Neuronal stem cell (in vitro differentiated cells): ENCODE measurements around the gene ARL13A.

ENCODE experiments used
- DNase-seq: peaks from one replicate; pipeline ENCODE4 v3.0.0-alpha.2; 2013; ENCODE audit warnings: low spot score
- H2AFZ ChIP-seq: one replicate; pipeline ENCODE4 v1.6.1; 2013; ENCODE audit warnings: mild to moderate bottlenecking, low read length, inconsistent platforms
- H2AK5ac ChIP-seq: 2 replicates; pipeline ENCODE4 v1.6.1; 2013; ENCODE audit warnings: low read depth, mild to moderate bottlenecking, inconsistent platforms, low read length, moderate library complexity, mixed read lengths
- H2BK120ac ChIP-seq: 2 replicates; pipeline ENCODE4 v1.6.1; 2013; ENCODE audit warnings: low read depth, mild to moderate bottlenecking, inconsistent platforms, low read length, moderate library complexity, mixed read lengths
- H2BK12ac ChIP-seq: one replicate; pipeline ENCODE4 v1.6.1; 2013; ENCODE audit warnings: low read length, inconsistent platforms
- H2BK15ac ChIP-seq: 2 replicates; pipeline ENCODE4 v1.6.1; 2013; ENCODE audit warnings: mild to moderate bottlenecking, low read length, inconsistent platforms, mixed read lengths
- H2BK5ac ChIP-seq: one replicate; pipeline ENCODE4 v1.6.1; 2013; ENCODE audit warnings: inconsistent platforms, mild to moderate bottlenecking, low read length, moderate library complexity
- H3K14ac ChIP-seq: one replicate; pipeline ENCODE4 v1.6.1; 2013; ENCODE audit warnings: low read length, inconsistent platforms
- H3K18ac ChIP-seq: 2 replicates; pipeline ENCODE4 v1.6.1; 2013; ENCODE audit warnings: low read length, inconsistent platforms
- H3K23ac ChIP-seq: 2 replicates; pipeline ENCODE4 v1.6.1; 2013; ENCODE audit warnings: low read depth, mild to moderate bottlenecking, mixed read lengths, low read length, inconsistent platforms; ENCODE audit not compliant: poor library complexity
- H3K27ac ChIP-seq: replicated peaks from 3 replicates; pipeline ENCODE4 v1.5.1; 2013; ENCODE audit warnings: low read length, inconsistent platforms
- H3K27me3 ChIP-seq, 3 experiments: 2 replicates each; pipeline ENCODE4 v1.6.1; 2013; ENCODE audit warnings: low read length in 3 of 3, mild to moderate bottlenecking in 2 of 3, inconsistent platforms in 1 of 3, low read depth in 1 of 3, mixed read lengths in 1 of 3, moderate library complexity in 1 of 3; ENCODE audit not compliant: control insufficient read depth in 3 of 3, insufficient read depth in 3 of 3
- H3K36me3 ChIP-seq, 2 donors: replicated peaks in 1 of 2; 2 replicates each; pipeline ENCODE4 v1.6.1; 2013; ENCODE audit warnings: low read length in 2 of 2; ENCODE audit not compliant: control insufficient read depth in 2 of 2, insufficient read depth in 2 of 2
- H3K4ac ChIP-seq: 2 replicates; pipeline ENCODE4 v1.6.1; 2013; ENCODE audit warnings: inconsistent platforms, mild to moderate bottlenecking, low read length, moderate library complexity
- H3K4me1 ChIP-seq, 2 donors: 1 replicate in 1 of 2; 2 replicates in 1 of 2; pipeline ENCODE4 v1.6.1; 2013; ENCODE audit warnings: low read length in 2 of 2, low read depth in 1 of 2; ENCODE audit not compliant: control insufficient read depth in 2 of 2, insufficient read depth in 1 of 2
- H3K4me2 ChIP-seq: one replicate; pipeline ENCODE4 v1.6.1; 2013; ENCODE audit warnings: mild to moderate bottlenecking, low read length, inconsistent platforms; ENCODE audit not compliant: insufficient read depth, poor library complexity, severe bottlenecking
- H3K4me3 ChIP-seq, 2 donors: 2 replicates each; pipeline ENCODE4 v1.5.1; 2013; ENCODE audit warnings: low read length in 2 of 2, mild to moderate bottlenecking in 2 of 2, inconsistent platforms in 1 of 2, moderate library complexity in 1 of 2
- H3K79me1 ChIP-seq: one replicate; pipeline ENCODE4 v1.6.1; 2013; ENCODE audit warnings: low read depth, mild to moderate bottlenecking, inconsistent platforms, low read length, moderate library complexity
- H3K9ac ChIP-seq: one replicate; pipeline ENCODE4 v1.6.1; 2013; ENCODE audit warnings: mild to moderate bottlenecking, low read depth, low read length, inconsistent platforms; ENCODE audit not compliant: poor library complexity
- H3K9me3 ChIP-seq, 2 donors: replicated peaks in 1 of 2; 2 replicates each; pipeline versions ENCODE3 to v1.6.1; 2013; ENCODE audit warnings: low read length in 2 of 2, mild to moderate bottlenecking in 2 of 2, inconsistent platforms in 1 of 2, low read depth in 1 of 2, mixed read lengths in 1 of 2, moderate library complexity in 1 of 2; ENCODE audit not compliant: control insufficient read depth in 2 of 2, insufficient read depth in 1 of 2
- H4K8ac ChIP-seq: one replicate; pipeline ENCODE4 v1.6.1; 2013; ENCODE audit warnings: low read depth, mild to moderate bottlenecking, inconsistent platforms, low read length, moderate library complexity
- H4K91ac ChIP-seq: one replicate; pipeline ENCODE4 v1.6.1; 2013; ENCODE audit warnings: low read length, low read depth, mild to moderate bottlenecking, inconsistent platforms; ENCODE audit not compliant: poor library complexity
- WGBS, 2 donors: extraction: QIAGEN DNeasy Blood & Tissue Kit; methylation state at CpG; one replicate each; pipeline ENCODE4 v1.1.7; 2013; ENCODE audit warnings: missing lambda C conversion rate in 2 of 2, mixed read lengths in 1 of 2; ENCODE audit not compliant: insufficient read length in 2 of 2, insufficient replicate concordance in 1 of 2; ENCODE audit errors: extremely low coverage in 2 of 2; 5-methylcytosine and 5-hydroxymethylcytosine counted together

Gene ARL13A

GRCh38 chrX:100944601-100945000 is 24.9 kb upstream of the ARL13A start:
- H2BK12ac ChIP-seq, result no peak overlapping the region
- no peak overlapping the region for H2BK5ac ChIP-seq
- no peak overlapping the region for H3K4me3 ChIP-seq
- H2BK120ac ChIP-seq, result no peak overlapping the region
- H3K23ac ChIP-seq, result no peak overlapping the region
- no peaks in the 10 kb centered on the region for H3K36me3 ChIP-seq
- no peak overlapping the region for H3K27ac ChIP-seq
- H3K27me3 ChIP-seq, result peaks cover 0 to 6% (median 0%) of the 10 kb centered on the region in 3 experiments
- no peak overlapping the region for H3K4ac ChIP-seq
- H3K79me1 ChIP-seq, result no peaks in the 10 kb centered on the region
- no peak overlapping the region for H3K14ac ChIP-seq
- no CpG with 5 or more reads among the region's 3 CpGs for WGBS, 2 donors
- H3K18ac ChIP-seq, result no peak overlapping the region
- peaks cover 0 to 4% of the 10 kb centered on the region in 2 donors for H3K4me1 ChIP-seq
- H4K8ac ChIP-seq, result no peak overlapping the region
- H3K4me2 ChIP-seq, result no peak overlapping the region
- no peak overlapping the region for H3K9ac ChIP-seq
- no peak overlapping the region for H2AFZ ChIP-seq
- no peak overlapping the region for H2AK5ac ChIP-seq
- no peak overlapping the region for H2BK15ac ChIP-seq
- no peak overlapping the region for H4K91ac ChIP-seq
- DNase-seq, result no peak
- no peaks in the 10 kb centered on the region for H3K9me3 ChIP-seq

- Histone ChIP-seq H2BK5ac (no peak overlapping the region), H3K79me1 (no peaks in the 10 kb centered on the region), H3K23ac (no peak overlapping the region), H3K36me3 (no peaks in the 10 kb centered on the region), H3K4me2 (no peak overlapping the region), H3K9ac (no peak overlapping the region), H3K27me3 (peaks cover 0 to 6% (median 0%) of the 10 kb centered on the region in 3 experiments), H3K4me1 (peaks cover 0 to 4% of the 10 kb centered on the region in 2 donors), H3K14ac (no peak overlapping the region), H2BK120ac (no peak overlapping the region), H3K18ac (no peak overlapping the region), H2AK5ac (no peak overlapping the region), H3K9me3 (no peaks in the 10 kb centered on the region), H2AFZ (no peak overlapping the region), H2BK12ac (no peak overlapping the region), H4K8ac (no peak overlapping the region), H3K4me3 (no peak overlapping the region), H3K27ac (no peak overlapping the region), H4K91ac (no peak overlapping the region), H2BK15ac (no peak overlapping the region), H3K4ac (no peak overlapping the region)
- no CpG with 5 or more reads among the region's 2 CpGs for WGBS, 2 donors
- no peak for DNase-seq
Observed at GRCh38 chrX:100946299-100946927, 23.1 kb upstream of the ARL13A start.

GRCh38 chrX:100948557-100948956 is 21.0 kb upstream of the ARL13A start:
- no peak overlapping the region for H2BK12ac ChIP-seq
- H3K4ac ChIP-seq, result no peak overlapping the region
- WGBS, 2 donors, result no CpG with 5 or more reads among the region's 1 CpG

GRCh38 chrX:100962811-100963210 is 6.7 kb upstream of the ARL13A start:
- H3K9me3 ChIP-seq, result no peaks in the 10 kb centered on the region
- no peak overlapping the region for H4K8ac ChIP-seq
- no peaks in the 10 kb centered on the region for H3K79me1 ChIP-seq
- H2BK5ac ChIP-seq, result no peak overlapping the region
- no peak overlapping the region for H3K9ac ChIP-seq
- H3K27me3 ChIP-seq, result no peaks in the 10 kb centered on the region
- no peak overlapping the region for H3K27ac ChIP-seq
- no peak overlapping the region for H2BK120ac ChIP-seq
- H4K91ac ChIP-seq, result no peak overlapping the region
- no peak overlapping the region for H2BK12ac ChIP-seq
- no peak overlapping the region for H3K23ac ChIP-seq
- no peak overlapping the region for H3K14ac ChIP-seq
- no peak overlapping the region for H3K4me3 ChIP-seq
- H3K4me1 ChIP-seq, result no peaks in the 10 kb centered on the region
- H3K36me3 ChIP-seq, result no peaks in the 10 kb centered on the region
- no CpG with 5 or more reads among the region's 3 CpGs for WGBS, 2 donors
- no peak overlapping the region for H2BK15ac ChIP-seq
- H2AFZ ChIP-seq, result no peak overlapping the region
- H3K4ac ChIP-seq, result no peak overlapping the region
- no peak overlapping the region for H2AK5ac ChIP-seq
- no peak overlapping the region for H3K4me2 ChIP-seq
- H3K18ac ChIP-seq, result no peak overlapping the region
- DNase-seq, result no peak

More at GRCh38 chrX:100948557-100948956, 21.0 kb upstream of the ARL13A start:
- Histone ChIP-seq H2BK120ac (no peak overlapping the region), H3K27me3 (peaks cover 0 to 6% (median 0%) of the 10 kb centered on the region in 3 experiments), H3K79me1 (no peaks in the 10 kb centered on the region), H3K4me3 (no peak overlapping the region), H2AK5ac (no peak overlapping the region), H3K9ac (no peak overlapping the region), H3K9me3 (no peaks in the 10 kb centered on the region), H3K27ac (no peak overlapping the region), H3K18ac (no peak overlapping the region), H3K4me1 (peaks cover 0 to 4% of the 10 kb centered on the region in 2 donors), H3K36me3 (no peaks in the 10 kb centered on the region), H3K4me2 (no peak overlapping the region), H2BK15ac (no peak overlapping the region), H3K14ac (no peak overlapping the region), H4K91ac (no peak overlapping the region), H3K23ac (no peak overlapping the region), H4K8ac (no peak overlapping the region), H2AFZ (no peak overlapping the region), H2BK5ac (no peak overlapping the region)
- no peak for DNase-seq
